ACC112 (cell line): ENCODE measurements around the gene VIL1.

Experiments used
- H2AFZ ChIP-seq: fragments of 200-600 bp; sonication (generic); one replicate; pipeline ENCODE4 v1.6.0; 2017; ENCODE audit warnings: antibody characterized with exemption, low read length; ENCODE audit not compliant: unreplicated experiment
- H3K27ac ChIP-seq: fragments of 200-600 bp; sonication (generic); 2 replicates; pipeline ENCODE4 v1.5.1; 2014; ENCODE audit warnings: low read depth, mild to moderate bottlenecking, antibody characterized with exemption, low read length, moderate library complexity
- H3K27me3 ChIP-seq: fragments of 200-600 bp; sonication (generic); 2 replicates; pipeline ENCODE4 v1.6.1; 2014; ENCODE audit warnings: mild to moderate bottlenecking, antibody characterized with exemption, low read length, moderate library complexity, mixed read lengths; ENCODE audit not compliant: insufficient read depth
- H3K36me3 ChIP-seq: fragments of 200-600 bp; sonication (generic); 2 replicates; pipeline ENCODE4 v1.6.1; 2016; ENCODE audit warnings: mild to moderate bottlenecking, antibody characterized with exemption, low read length, moderate library complexity, mixed read lengths; ENCODE audit not compliant: insufficient read depth
- H3K4me1 ChIP-seq: fragments of 200-600 bp; sonication (generic); one replicate; pipeline ENCODE4 v1.6.1; 2016; ENCODE audit warnings: low read length, mixed read lengths; ENCODE audit not compliant: insufficient read depth, unreplicated experiment, control insufficient read depth
- H3K4me3 ChIP-seq: fragments of 200-600 bp; sonication (generic); 2 replicates; pipeline ENCODE4 v1.5.1; 2014; ENCODE audit warnings: mild to moderate bottlenecking, low read depth, low read length
- H3K79me2 ChIP-seq: fragments of 200-600 bp; sonication (generic); one replicate; pipeline ENCODE4 v1.6.0; 2016; ENCODE audit warnings: low read length; ENCODE audit not compliant: control insufficient read depth, unreplicated experiment, insufficient read depth

The VIL1 gene

DNA sequence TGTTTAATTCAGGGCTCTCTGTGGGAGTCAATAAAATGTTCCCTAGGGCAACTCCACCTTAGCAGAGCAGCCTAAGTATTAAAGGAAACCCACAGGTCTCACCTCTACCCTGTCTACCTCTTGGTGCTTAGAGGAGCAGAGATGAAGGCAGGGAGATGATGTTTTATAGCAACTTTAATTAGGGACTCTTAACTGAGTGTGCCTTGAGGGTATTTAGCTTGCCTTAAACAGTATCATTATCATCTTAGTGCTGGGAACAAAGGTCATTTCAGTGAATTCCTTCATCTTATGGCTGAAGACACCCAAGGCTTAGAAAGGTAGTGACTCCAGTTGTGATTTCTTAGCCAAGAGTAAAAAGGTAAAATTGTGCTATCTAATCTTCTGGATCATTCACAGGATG lies 26.7 kb downstream of the VIL1 start:
- H3K4me3 ChIP-seq = no peak overlapping the region
- H3K36me3 ChIP-seq = no peaks in the 10 kb centered on the region
- H3K4me1 ChIP-seq = peaks cover 5% of the 10 kb centered on the region
- H3K79me2 ChIP-seq = no peaks in the 10 kb centered on the region
- H3K27me3 ChIP-seq = no peaks in the 10 kb centered on the region
- H3K27ac ChIP-seq = no peak overlapping the region
- H2AFZ ChIP-seq = no peak overlapping the region

DNA sequence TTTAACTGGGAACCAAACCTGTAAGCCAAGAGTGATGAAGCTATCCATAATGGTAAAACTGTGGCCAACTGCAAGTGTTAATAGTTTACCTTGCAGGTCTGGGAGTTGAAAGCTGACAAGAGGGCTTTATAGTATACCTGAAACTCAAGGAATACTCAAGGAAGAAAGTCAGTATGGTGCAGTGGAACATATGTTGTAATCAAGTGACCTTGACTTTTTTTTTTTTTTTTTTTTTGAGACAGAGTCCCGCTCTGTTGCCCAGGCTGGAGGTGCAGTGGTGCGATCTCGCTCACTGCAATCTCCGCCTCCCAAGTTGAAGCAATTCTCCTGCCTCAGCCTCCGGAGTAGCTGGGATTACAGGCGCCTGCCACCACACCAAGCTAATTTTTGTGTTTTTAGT lies 27.6 kb downstream of the VIL1 start:
- peaks cover 5% of the 10 kb centered on the region for H3K4me1 ChIP-seq
- no peak overlapping the region for H3K4me3 ChIP-seq
- H3K27ac ChIP-seq = no peak overlapping the region
- no peaks in the 10 kb centered on the region for H3K27me3 ChIP-seq
- H3K36me3 ChIP-seq = no peaks in the 10 kb centered on the region
- H2AFZ ChIP-seq = no peak overlapping the region
- no peaks in the 10 kb centered on the region for H3K79me2 ChIP-seq

DNA sequence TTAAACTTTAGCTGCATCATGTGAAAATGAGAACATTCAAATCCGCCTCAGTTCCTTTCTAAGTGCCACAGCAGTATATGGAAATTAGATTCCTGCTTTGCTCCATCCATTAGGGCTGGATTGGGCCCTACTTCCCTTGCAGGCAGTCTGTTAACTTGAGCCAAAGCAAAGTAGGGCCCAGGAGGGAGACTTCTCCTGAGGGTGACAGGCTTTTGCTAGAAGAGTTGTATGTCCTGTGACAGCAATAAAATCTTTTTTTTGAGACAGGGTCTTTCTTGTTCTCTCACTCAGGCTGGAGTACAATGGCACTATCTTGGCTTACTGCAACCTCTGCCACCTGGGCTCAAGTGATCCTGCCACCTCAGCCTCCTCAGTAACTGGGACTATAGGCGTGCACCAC lies 28.1 kb downstream of the VIL1 start:
- no peaks in the 10 kb centered on the region for H3K27me3 ChIP-seq
- H3K79me2 ChIP-seq = no peaks in the 10 kb centered on the region
- no peak overlapping the region for H2AFZ ChIP-seq
- H3K4me3 ChIP-seq = no peak overlapping the region
- H3K27ac ChIP-seq = no peak overlapping the region
- no peaks in the 10 kb centered on the region for H3K36me3 ChIP-seq
- H3K4me1 ChIP-seq = peaks cover 5% of the 10 kb centered on the region

DNA sequence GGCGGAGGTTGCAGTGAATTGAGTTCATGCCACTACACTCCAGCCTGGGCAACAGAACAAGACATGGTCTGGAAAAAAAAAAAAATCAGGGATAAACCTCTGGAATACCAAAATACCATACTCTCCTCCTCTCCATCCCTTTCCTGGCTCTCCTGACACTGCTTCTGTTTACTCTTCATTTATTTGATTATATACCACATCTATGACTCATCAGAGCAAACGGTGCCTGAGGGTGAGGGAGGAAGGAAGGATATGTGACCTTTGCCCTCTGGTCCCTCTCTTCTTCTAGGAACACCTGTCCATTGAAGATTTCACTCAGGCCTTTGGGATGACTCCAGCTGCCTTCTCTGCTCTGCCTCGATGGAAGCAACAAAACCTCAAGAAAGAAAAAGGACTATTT lies 30.0 kb downstream of the VIL1 start:
- Histone ChIP-seq H3K79me2 (no peaks in the 10 kb centered on the region), H2AFZ (no peak overlapping the region), H3K27me3 (no peaks in the 10 kb centered on the region), H3K4me1 (peaks cover 5% of the 10 kb centered on the region), H3K36me3 (peaks cover under 1% of the 10 kb centered on the region; the same call in 1 of the 2 replicates), H3K4me3 (no peak overlapping the region), H3K27ac (no peak overlapping the region)

DNA sequence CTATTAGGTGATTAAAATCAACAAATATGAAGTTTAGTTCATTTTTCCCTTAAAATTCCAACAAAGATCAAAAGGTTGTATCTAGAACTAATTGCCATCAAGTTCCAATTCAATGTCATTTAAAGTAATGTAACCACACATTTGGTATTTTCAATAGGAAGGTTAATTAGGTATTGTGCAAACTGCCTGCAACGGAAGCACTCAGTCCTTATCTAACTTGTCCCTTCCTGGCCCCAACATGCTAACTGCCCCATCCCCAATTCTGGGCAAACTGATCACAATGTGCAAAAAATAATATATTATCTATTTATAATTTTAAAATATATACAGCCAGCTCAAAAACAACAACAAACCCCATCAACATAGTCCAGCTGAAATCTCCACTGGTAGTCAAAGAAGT lies 33.2 kb downstream of the VIL1 start:
- Histone ChIP-seq H3K36me3 (peaks cover 15% of the 10 kb centered on the region), H3K4me3 (no peak overlapping the region), H3K4me1 (peaks cover 5% of the 10 kb centered on the region), H3K79me2 (no peaks in the 10 kb centered on the region), H2AFZ (no peak overlapping the region), H3K27me3 (no peaks in the 10 kb centered on the region), H3K27ac (no peak overlapping the region)

DNA sequence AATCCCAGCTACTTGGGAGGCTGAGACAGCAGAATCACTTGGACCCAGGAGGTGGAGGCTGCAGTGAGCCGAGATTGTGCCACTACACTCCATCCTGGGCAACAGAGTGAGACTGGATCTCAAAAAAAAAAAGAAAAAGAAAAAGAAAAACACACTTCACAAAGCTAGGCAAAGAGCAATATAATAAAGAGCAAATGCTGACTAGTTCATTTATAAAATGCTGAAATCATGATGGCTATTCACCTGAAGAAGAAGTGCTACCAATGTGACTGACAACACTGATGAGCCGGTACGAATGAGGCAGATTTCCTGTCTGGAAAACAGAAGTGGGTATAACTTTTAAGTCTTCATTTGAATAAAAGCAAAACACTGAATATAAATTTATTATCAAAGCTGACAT lies 37.9 kb downstream of the VIL1 start:
- H3K4me1 ChIP-seq = no peaks in the 10 kb centered on the region
- no peak overlapping the region for H2AFZ ChIP-seq
- no peak overlapping the region for H3K4me3 ChIP-seq
- H3K27ac ChIP-seq = no peak overlapping the region
- H3K27me3 ChIP-seq = no peaks in the 10 kb centered on the region
- peaks cover 19% of the 10 kb centered on the region for H3K36me3 ChIP-seq
- no peaks in the 10 kb centered on the region for H3K79me2 ChIP-seq

DNA sequence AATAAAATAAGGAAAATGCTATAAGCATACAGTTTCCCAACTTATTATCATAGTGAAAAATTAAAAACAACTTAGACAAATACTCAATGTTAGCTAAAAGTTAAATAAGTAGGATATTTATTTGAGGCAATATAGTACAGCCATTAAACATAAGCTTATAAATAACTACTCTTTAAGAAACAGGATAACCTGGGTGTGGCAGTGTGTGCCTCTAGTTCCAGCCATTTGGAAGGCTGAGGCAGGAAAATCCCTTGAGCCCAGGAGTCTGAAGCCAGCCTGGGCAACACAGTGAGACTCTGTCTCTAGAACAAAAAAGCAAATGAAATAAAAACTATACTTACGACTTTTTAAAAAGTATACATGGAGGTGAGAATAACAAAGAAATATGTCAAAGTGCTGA lies 39.7 kb downstream of the VIL1 start:
- no peaks in the 10 kb centered on the region for H3K27me3 ChIP-seq
- no peaks in the 10 kb centered on the region for H3K4me1 ChIP-seq
- no peak overlapping the region for H3K4me3 ChIP-seq
- H2AFZ ChIP-seq = no peak overlapping the region
- no peak overlapping the region for H3K27ac ChIP-seq
- no peaks in the 10 kb centered on the region for H3K79me2 ChIP-seq
- H3K36me3 ChIP-seq = peaks cover 19% of the 10 kb centered on the region

DNA sequence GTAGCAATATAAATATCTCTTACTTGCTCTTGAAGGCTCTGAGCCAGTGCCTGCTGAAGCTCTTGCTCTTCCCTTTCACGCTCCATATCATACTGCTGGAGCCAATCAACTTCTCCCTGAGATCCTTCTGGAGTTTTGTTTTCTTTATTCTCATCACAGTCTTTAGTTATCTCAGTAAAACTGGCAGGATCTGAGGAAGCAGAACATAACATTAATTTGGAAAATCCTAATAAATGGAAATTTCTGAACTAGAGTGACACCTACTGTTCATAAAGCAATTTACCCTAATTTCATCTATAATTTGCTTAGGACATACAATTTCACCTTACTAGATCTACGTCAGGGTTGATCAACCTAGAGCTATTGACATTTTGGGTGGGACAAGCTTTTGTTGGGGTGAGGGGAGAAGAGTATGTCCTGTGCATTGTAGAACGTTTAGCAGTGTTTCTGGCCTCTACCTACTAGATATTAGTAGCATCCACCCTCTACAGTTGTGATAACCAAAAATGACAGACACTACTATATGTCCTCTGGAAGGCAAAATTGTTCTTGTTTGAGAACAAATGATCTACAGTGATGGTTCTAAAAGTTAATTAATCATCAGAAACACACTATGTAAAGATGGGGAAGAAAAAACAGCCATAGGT lies 47.2 kb downstream of the VIL1 start:
- H3K4me1 ChIP-seq = no peaks in the 10 kb centered on the region
- H3K36me3 ChIP-seq = peaks cover 3% of the 10 kb centered on the region; the same call in 1 of the 2 replicates

DNA sequence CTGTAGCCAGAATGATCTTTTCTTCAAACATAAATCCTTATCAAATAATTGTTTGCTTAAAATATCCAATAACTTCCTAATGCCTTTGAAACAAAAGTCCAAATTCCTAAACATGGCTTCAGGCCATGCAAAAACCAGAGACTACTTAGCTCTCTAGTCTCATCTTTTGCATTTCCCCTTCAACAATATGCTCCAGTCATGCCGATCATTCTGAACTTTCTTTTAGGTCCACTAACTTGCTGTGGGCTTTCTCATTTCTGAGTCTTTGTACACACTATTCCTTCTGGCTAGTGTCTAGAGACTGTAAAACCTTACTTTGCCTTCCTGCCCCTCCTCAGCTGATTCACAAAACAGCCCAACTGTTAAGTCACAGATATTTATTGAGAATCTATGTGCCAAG lies 51.5 kb downstream of the VIL1 start:
- Histone ChIP-seq H2AFZ (no peak overlapping the region), H3K36me3 (peaks cover 11% of the 10 kb centered on the region), H3K4me1 (no peaks in the 10 kb centered on the region), H3K79me2 (no peaks in the 10 kb centered on the region), H3K27me3 (no peaks in the 10 kb centered on the region), H3K4me3 (no peak overlapping the region), H3K27ac (no peak overlapping the region)

More for the DNA sequence above, 47.2 kb downstream of the VIL1 start:
- Histone ChIP-seq H3K4me3 (no peak overlapping the region), H3K27me3 (no peaks in the 10 kb centered on the region), H3K27ac (no peak overlapping the region), H3K79me2 (no peaks in the 10 kb centered on the region), H2AFZ (no peak overlapping the region)

DNA sequence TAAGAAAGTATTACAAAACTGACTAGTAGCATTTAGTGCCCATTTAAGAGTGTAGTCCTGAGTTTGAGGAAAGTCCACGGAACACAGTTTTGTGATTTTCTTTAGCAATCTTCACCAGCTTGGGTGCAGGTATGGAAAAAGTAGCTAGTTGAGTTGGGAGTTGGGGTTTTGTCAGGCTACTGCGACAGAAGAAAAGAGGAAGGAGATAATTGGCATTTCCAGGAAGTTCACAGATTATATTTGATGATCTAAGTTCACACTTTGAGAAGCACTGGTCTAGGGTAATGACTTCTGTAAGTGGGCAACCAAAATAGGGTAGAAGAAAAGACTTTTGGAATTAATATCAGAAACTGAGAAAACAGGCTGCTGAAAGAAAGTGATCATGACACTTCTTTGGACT lies 52.1 kb downstream of the VIL1 start:
- Histone ChIP-seq H3K27me3 (no peaks in the 10 kb centered on the region), H3K4me1 (no peaks in the 10 kb centered on the region), H2AFZ (no peak overlapping the region), H3K36me3 (peaks cover 11% of the 10 kb centered on the region), H3K79me2 (no peaks in the 10 kb centered on the region), H3K27ac (no peak overlapping the region), H3K4me3 (no peak overlapping the region)

DNA sequence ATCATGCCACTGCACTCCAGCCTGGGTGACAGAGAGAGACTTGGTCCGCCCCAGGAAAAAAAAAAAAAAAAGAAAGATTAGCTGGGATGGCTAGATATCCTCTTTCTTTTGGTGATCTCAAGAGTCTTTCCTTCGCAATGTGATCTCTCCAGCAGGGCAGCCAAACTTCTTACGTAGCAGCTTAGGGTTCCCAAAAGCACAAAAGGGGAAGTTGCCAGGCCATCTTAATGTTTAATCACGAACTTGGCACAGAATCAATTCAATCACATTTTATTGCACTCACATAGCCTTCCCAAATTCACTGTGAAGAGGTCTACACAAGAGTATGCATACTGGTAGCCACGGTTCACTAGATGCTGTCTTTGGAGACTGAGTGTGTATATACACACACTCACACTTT lies 53.1 kb downstream of the VIL1 start:
- Histone ChIP-seq H3K4me3 (no peak overlapping the region), H3K79me2 (no peaks in the 10 kb centered on the region), H3K27me3 (no peaks in the 10 kb centered on the region), H3K4me1 (no peaks in the 10 kb centered on the region), H3K36me3 (peaks cover 18% of the 10 kb centered on the region), H2AFZ (no peak overlapping the region), H3K27ac (no peak overlapping the region)
